IPS-20b (cell line): ENCODE results near the gene RAD50.

ENCODE experiments used
- H3K27ac ChIP-seq: one replicate; pipeline ENCODE4 v1.5.1; 2013; ENCODE audit warnings: low read length
- H3K27me3 ChIP-seq: 2 replicates; pipeline ENCODE4 v1.6.1; 2013; ENCODE audit warnings: mild to moderate bottlenecking, low read length, inconsistent platforms; ENCODE audit not compliant: insufficient read depth
- H3K36me3 ChIP-seq: 2 replicates; pipeline ENCODE4 v1.6.1; 2013; ENCODE audit warnings: low read depth, mild to moderate bottlenecking, inconsistent platforms, low read length, moderate library complexity; ENCODE audit not compliant: insufficient read depth
- H3K4me1 ChIP-seq: 2 replicates; pipeline ENCODE4 v1.6.1; 2013; ENCODE audit warnings: mild to moderate bottlenecking, control low read depth, inconsistent platforms, low read length, moderate library complexity; ENCODE audit not compliant: insufficient read depth
- H3K4me3 ChIP-seq: 2 replicates; pipeline ENCODE4 v1.5.1; 2013; ENCODE audit warnings: mild to moderate bottlenecking, low read length, inconsistent platforms
- H3K9ac ChIP-seq: 2 replicates; pipeline ENCODE4 v1.6.1; 2013; ENCODE audit warnings: low read depth, mild to moderate bottlenecking, inconsistent platforms, low read length, moderate library complexity
- H3K9me3 ChIP-seq: 2 replicates; pipeline ENCODE4 v1.6.1; 2013; ENCODE audit warnings: mild to moderate bottlenecking, low read depth, low read length, inconsistent platforms; ENCODE audit not compliant: insufficient read depth

Gene RAD50

DNA sequence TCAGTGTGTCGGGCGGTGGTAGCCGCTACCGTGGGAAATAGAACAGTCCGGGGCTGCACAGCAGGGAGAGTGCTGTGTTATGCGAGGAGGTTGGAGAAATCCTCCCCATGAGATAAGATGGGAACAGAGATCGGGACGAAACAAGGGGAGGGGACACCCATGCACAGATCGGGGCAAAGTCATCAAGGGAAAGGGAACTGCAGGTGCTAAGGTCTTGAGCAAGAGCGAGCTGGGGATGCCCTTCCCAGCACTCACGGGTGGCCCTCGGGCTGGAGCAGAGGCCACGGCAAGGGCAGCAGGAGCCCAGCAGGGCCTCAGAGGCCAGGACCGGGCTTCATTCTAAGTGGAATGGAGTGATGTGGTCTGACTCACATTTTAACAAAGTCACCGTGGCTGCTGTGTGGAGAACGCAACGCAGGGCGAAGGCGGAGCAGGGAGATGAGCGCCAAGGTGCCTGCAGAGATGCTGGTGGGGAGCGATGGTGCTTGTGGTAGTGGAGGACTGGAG lies 108.8 kb downstream of the RAD50 start:
- H3K4me3 ChIP-seq, result no peak overlapping the region
- no peak overlapping the region for H3K9ac ChIP-seq
- H3K36me3 ChIP-seq, result no peaks in the 10 kb centered on the region
- H3K9me3 ChIP-seq, result no peaks in the 10 kb centered on the region
- no peak overlapping the region for H3K27ac ChIP-seq
- no peaks in the 10 kb centered on the region for H3K27me3 ChIP-seq
- H3K4me1 ChIP-seq, result no peaks in the 10 kb centered on the region; the same call in 1 of the 2 replicates

DNA sequence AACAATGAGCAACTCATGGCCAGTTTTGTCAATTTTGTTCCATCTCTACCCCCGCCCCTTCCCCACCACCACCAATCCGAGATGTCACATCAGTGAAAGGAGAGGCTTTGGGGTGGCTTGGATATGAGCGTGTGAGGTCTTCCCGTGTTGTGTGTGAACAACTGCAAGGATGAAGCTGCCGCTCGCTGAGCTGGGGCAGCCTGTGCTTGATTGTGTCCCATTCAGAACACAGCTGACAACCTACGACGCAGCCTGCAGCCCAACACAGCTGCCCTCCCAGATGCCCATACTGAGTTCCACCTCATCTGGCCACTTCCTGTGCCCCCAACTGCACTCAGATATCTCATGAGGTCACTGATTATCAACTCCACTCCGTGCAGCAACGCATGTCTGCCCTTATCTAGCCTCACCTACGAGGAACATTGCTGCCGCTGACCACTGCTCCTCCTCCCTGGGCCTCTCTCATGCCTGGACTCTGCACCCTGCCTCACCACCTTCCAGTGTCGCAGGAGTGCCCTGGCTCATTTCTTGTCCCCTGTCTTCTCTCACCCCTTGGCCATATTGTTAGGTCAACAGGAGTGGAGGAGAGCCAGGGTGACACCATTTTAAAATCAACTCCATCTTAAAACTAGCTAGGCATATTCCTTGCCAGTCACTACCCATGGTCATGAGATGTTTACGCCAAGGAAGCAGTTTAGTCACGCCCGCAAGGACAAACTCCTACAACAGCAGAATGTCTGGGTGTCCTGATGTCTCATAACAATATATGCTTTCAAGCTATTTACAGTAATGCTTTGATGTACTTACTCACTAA lies 109.7 kb downstream of the RAD50 start:
- H3K27ac ChIP-seq, result no peak overlapping the region
- no peaks in the 10 kb centered on the region for H3K27me3 ChIP-seq
- no peak overlapping the region for H3K9ac ChIP-seq
- H3K9me3 ChIP-seq, result no peaks in the 10 kb centered on the region
- H3K4me3 ChIP-seq, result no peak overlapping the region
- H3K36me3 ChIP-seq, result no peaks in the 10 kb centered on the region
- H3K4me1 ChIP-seq, result no peaks in the 10 kb centered on the region; the same call in 1 of the 2 replicates

DNA sequence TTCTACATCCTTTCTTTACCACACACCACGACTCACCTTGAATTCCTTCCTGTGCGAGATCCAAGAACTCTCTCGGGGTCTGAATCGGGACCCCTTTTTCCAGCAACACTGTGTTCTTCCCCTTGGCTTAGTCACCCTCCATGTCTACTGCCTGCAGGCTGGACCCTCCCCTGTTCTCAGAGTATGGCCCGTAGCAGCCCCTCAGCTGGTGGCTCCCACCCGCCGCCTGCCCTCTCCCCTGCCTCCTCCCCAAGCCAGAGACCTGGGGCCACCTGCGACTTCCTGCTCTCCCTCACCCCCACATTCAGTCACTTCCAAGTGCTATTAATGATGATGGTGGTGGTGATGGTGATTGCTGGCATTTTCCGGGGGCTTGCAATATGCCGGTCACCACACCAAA lies 110.5 kb downstream of the RAD50 start:
- Histone ChIP-seq H3K27me3 (no peaks in the 10 kb centered on the region), H3K36me3 (no peaks in the 10 kb centered on the region), H3K9me3 (no peaks in the 10 kb centered on the region), H3K27ac (no peak overlapping the region), H3K9ac (no peak overlapping the region), H3K4me3 (no peak overlapping the region), H3K4me1 (no peaks in the 10 kb centered on the region; the same call in 1 of the 2 replicates)

- H3K4me3 ChIP-seq, result no peak overlapping the region
- H3K9me3 ChIP-seq, result no peaks in the 10 kb centered on the region
- H3K4me1 ChIP-seq, result no peaks in the 10 kb centered on the region; the same call in 1 of the 2 replicates
- no peak overlapping the region for H3K27ac ChIP-seq
- no peak overlapping the region for H3K9ac ChIP-seq
- no peaks in the 10 kb centered on the region for H3K27me3 ChIP-seq
- no peaks in the 10 kb centered on the region for H3K36me3 ChIP-seq
These were observed 111.3 kb downstream of the RAD50 start for GRCh38 chr5:132667761-132668705.

- H3K9me3 ChIP-seq, result no peaks in the 10 kb centered on the region
- no peak overlapping the region for H3K9ac ChIP-seq
- H3K36me3 ChIP-seq, result no peaks in the 10 kb centered on the region
- no peak overlapping the region for H3K27ac ChIP-seq
- H3K4me3 ChIP-seq, result no peak overlapping the region
- no peaks in the 10 kb centered on the region for H3K27me3 ChIP-seq
- H3K4me1 ChIP-seq, result no peaks in the 10 kb centered on the region; the same call in 1 of the 2 replicates
These were observed 112.1 kb downstream of the RAD50 start for GRCh38 chr5:132668706-132669454.

- no peak overlapping the region for H3K9ac ChIP-seq
- no peaks in the 10 kb centered on the region for H3K36me3 ChIP-seq
- H3K4me3 ChIP-seq, result no peak overlapping the region
- H3K9me3 ChIP-seq, result no peaks in the 10 kb centered on the region
- H3K4me1 ChIP-seq, result no peaks in the 10 kb centered on the region; the same call in 1 of the 2 replicates
- H3K27me3 ChIP-seq, result no peaks in the 10 kb centered on the region
- no peak overlapping the region for H3K27ac ChIP-seq
These were observed 112.7 kb downstream of the RAD50 start for GRCh38 chr5:132669455-132669820.

DNA sequence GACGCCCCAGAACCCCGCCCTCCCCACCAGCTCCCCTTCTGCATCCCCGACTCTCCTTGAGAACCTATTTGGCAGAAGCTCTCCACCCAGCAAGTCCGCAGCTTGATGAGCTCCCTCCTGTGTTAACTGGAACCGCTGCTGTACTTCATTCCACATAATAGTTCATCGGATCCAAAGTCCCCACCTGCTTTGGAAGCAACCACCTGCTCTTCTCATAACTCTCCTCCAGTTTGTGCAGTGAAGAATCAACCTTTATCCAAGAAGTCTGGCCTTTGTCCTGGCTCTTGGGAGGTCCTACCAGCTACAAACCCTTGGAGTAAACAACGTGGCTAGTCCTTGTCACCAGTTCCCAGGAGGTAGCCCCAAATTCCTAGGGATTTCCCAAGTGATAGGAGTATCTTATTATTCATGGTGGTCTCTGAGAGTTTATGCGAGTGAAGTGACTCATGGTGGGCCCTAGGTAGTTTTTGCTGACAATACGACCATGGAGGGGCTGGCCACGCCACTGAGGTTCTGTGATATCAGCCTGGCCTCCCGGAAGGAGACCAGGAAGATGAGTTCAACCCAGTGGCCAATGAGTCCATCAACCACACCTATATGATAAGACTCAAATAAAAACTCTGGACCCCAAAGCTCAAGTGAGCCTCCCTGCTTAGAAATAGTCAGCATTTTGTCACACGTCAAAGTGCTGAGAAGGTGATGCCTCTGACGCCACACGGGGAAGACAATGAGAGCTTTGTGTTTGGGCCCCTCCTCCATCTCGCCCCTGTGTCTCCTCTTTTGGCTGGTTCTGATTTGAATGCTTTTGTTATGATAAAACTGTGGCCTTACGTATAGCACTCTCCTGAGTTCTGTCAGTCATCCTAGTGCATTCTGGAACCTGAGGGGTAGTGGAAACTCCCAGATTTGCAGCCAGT lies 113.4 kb downstream of the RAD50 start:
- H3K9me3 ChIP-seq, result no peaks in the 10 kb centered on the region
- no peaks in the 10 kb centered on the region; the same call in 1 of the 2 replicates for H3K4me1 ChIP-seq
- no peaks in the 10 kb centered on the region for H3K27me3 ChIP-seq
- no peak overlapping the region for H3K9ac ChIP-seq
- no peak overlapping the region for H3K4me3 ChIP-seq
- H3K27ac ChIP-seq, result no peak overlapping the region
- H3K36me3 ChIP-seq, result no peaks in the 10 kb centered on the region

- Histone ChIP-seq H3K9me3 (no peaks in the 10 kb centered on the region), H3K4me3 (no peak overlapping the region), H3K4me1 (no peaks in the 10 kb centered on the region; the same call in 1 of the 2 replicates), H3K27ac (no peak overlapping the region), H3K36me3 (no peaks in the 10 kb centered on the region), H3K27me3 (no peaks in the 10 kb centered on the region), H3K9ac (no peak overlapping the region)
These were observed 114.2 kb downstream of the RAD50 start for GRCh38 chr5:132671000-132671399.

DNA sequence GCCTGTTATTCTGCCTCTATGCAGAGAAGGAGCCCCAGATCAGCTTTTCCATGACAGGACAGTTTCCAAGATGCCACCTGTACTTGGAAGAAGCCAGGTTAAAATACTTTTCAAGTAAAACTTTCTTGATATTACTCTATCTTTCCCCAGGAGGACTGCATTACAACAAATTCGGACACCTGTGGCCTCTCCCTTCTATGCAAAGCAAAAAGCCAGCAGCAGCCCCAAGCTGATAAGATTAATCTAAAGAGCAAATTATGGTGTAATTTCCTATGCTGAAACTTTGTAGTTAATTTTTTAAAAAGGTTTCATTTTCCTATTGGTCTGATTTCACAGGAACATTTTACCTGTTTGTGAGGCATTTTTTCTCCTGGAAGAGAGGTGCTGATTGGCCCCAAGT lies 116.7 kb downstream of the RAD50 start:
- H3K9me3 ChIP-seq, result no peaks in the 10 kb centered on the region
- H3K27ac ChIP-seq, result no peak overlapping the region
- no peaks in the 10 kb centered on the region for H3K27me3 ChIP-seq
- H3K36me3 ChIP-seq, result no peaks in the 10 kb centered on the region
- H3K9ac ChIP-seq, result no peak overlapping the region
- no peak overlapping the region for H3K4me3 ChIP-seq
- H3K4me1 ChIP-seq, result no peaks in the 10 kb centered on the region; the same call in 1 of the 2 replicates

DNA sequence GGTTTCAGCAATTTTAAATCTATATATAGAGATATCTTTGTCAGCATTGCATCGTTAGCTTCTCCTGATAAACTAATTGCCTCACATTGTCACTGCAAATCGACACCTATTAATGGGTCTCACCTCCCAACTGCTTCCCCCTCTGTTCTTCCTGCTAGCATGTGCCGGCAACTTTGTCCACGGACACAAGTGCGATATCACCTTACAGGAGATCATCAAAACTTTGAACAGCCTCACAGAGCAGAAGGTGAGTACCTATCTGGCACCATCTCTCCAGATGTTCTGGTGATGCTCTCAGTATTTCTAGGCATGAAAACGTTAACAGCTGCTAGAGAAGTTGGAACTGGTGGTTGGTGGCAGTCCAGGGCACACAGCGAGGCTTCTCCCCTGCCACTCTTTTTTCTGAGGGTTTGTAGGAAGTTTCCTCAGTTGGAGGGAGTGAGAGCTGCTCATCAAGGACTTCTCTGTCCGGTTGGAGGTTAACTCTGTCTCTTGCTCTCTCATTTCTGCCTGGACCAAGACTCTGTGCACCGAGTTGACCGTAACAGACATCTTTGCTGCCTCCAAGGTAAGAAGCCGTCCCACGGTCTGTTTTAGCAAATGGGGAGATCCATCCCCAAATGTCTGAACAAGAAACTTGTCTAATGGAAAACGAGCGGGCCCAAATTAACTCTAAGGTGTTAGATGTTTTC lies 117.3 kb downstream of the RAD50 start, which contains the start of gene IL4:
IL4 (plus strand) TSS at position 51 of the 692 bp plus-strand sequence; CDS start at position 113, 62 bp downstream.
- H3K27me3 ChIP-seq, result no peaks in the 10 kb centered on the region
- H3K27ac ChIP-seq, result no peak within 1 kb of the TSS
- no peak within 1 kb of the TSS for H3K9ac ChIP-seq
- no peaks in the 10 kb centered on the region for H3K36me3 ChIP-seq
- H3K4me1 ChIP-seq, result no peaks in the 10 kb centered on the region; the same call in 1 of the 2 replicates
- no peaks in the 10 kb centered on the region for H3K9me3 ChIP-seq
- no peak within 1 kb of the TSS for H3K4me3 ChIP-seq
